Uterus (tissue), 2 donors: ENCODE results near the gene RPL22.

Experiments
- CTCF ChIP-seq, 4 experiments: fragments of 200-600 bp in 2 of 4; fragments of 450-650 bp in 2 of 4; sonication (generic) in 2 of 4; IDR thresholded peaks; one replicate each; pipeline ENCODE4 v1.5.1; 2016 to 2019; ENCODE audit warnings: antibody characterized with exemption in 4 of 4, mild to moderate bottlenecking in 2 of 4, moderate library complexity in 1 of 4
- POLR2A ChIP-seq, 2 donors: fragments of 450-650 bp; IDR thresholded peaks; one replicate each; pipeline ENCODE4 v1.6.1; 2016; ENCODE audit warnings: antibody characterized with exemption in 2 of 2, mild to moderate bottlenecking in 1 of 2, moderate library complexity in 1 of 2

GRCh38 chr1:6247651-6248050, 48.3 kb upstream of the RPL22 start:
- TF ChIP-seq CTCF (IDR thresholded peaks at IDR 0.05) (no peak), POLR2A (IDR thresholded peaks at IDR 0.05) (no peak)
